Endometrium (tissue), 2 donors: ENCODE results near the gene ROS1.
"Not testable (repeated sequence)": the region's sequence is repeated elsewhere in the genome, so short reads cannot be mapped to it uniquely, and the experiment has no call there.

Experiments
- FAIRE-seq: peaks from 2 replicates; lab custom pipeline; 2012; peaks lifted over from hg19 to GRCh38; lab: Jason Lieb, UNC
- donor health status: control.
- donor health status: control.

The ROS1 gene

GRCh38 chr6:117380298-117380697, 45.4 kb downstream of the ROS1 start:
- FAIRE-seq: no peak

GRCh38 chr6:117375446-117375845, 50.3 kb downstream of the ROS1 start:
- FAIRE-seq: no peak

GRCh38 chr6:117373211-117373813, 52.4 kb downstream of the ROS1 start:
- FAIRE-seq: no peak

GRCh38 chr6:117372289-117372688, 53.5 kb downstream of the ROS1 start:
- FAIRE-seq: not testable (repeated sequence)

- FAIRE-seq: no peak
Observed at GRCh38 chr6:117371492-117371891, 54.2 kb downstream of the ROS1 start.

- no peak for FAIRE-seq
Observed at GRCh38 chr6:117359581-117359980, 66.2 kb downstream of the ROS1 start.

- no peak for FAIRE-seq
Observed at GRCh38 chr6:117354671-117355070, 71.1 kb downstream of the ROS1 start.

- FAIRE-seq: no peak
Observed at GRCh38 chr6:117352466-117353081, 73.2 kb downstream of the ROS1 start.

GRCh38 chr6:117351521-117351920, 74.2 kb downstream of the ROS1 start:
- peak; percentile 53 for FAIRE-seq

- FAIRE-seq: peak; percentile 94
Observed at GRCh38 chr6:117346142-117346930, 79.4 kb downstream of the ROS1 start.

GRCh38 chr6:117345292-117345610, 80.5 kb downstream of the ROS1 start:
- FAIRE-seq: no peak

GRCh38 chr6:117344444-117345291, 81.1 kb downstream of the ROS1 start:
- FAIRE-seq: no peak

- FAIRE-seq: no peak
Observed at GRCh38 chr6:117338567-117338966, 87.2 kb downstream of the ROS1 start.

- FAIRE-seq: no peak
Observed at GRCh38 chr6:117329926-117330325, 95.8 kb downstream of the ROS1 start.

GRCh38 chr6:117328500-117328899, 97.2 kb downstream of the ROS1 start:
- no peak for FAIRE-seq

- no peak for FAIRE-seq
Observed at GRCh38 chr6:117328005-117328389, 97.7 kb downstream of the ROS1 start.

- FAIRE-seq: no peak
Observed at GRCh38 chr6:117327149-117328004, 98.4 kb downstream of the ROS1 start.

- FAIRE-seq: no peak
Observed at GRCh38 chr6:117326396-117326795, 99.3 kb downstream of the ROS1 start.

GRCh38 chr6:117317261-117317660, 108.5 kb downstream of the ROS1 start:
- FAIRE-seq: no peak

- no peak for FAIRE-seq
Observed at GRCh38 chr6:117311726-117312125, 114.0 kb downstream of the ROS1 start.

GRCh38 chr6:117311310-117311709, 114.4 kb downstream of the ROS1 start:
- no peak for FAIRE-seq

GRCh38 chr6:117309611-117310010, 116.1 kb downstream of the ROS1 start:
- FAIRE-seq: no peak
